Astrocyte (in vitro differentiated cells and primary cell): ENCODE data around the gene B4GALT5. TPM values are rescaled to one million over a fixed set of nuclear protein-coding genes. Genes with fewer than 3 reads are reported as not detected.

ENCODE experiments used
- DNase-seq: peaks from one replicate; pipeline ENCODE4 v3.0.0-alpha.2; 2010; ENCODE audit warnings: low read depth
- FAIRE-seq: peaks from 2 replicates; lab custom pipeline; 2011; peaks lifted over from hg19 to GRCh38; lab: Jason Lieb, UNC
- H2AFZ ChIP-seq: 2 replicates; pipeline ENCODE4 v1.6.0; 2012; ENCODE audit warnings: low read depth, low read length, inconsistent platforms
- H3K27ac ChIP-seq: 2 replicates; pipeline ENCODE4 v1.5.1; 2011; ENCODE audit warnings: low read depth, low read length, inconsistent platforms
- H3K27me3 ChIP-seq: 2 replicates; pipeline ENCODE4 v1.6.0; 2011; ENCODE audit warnings: low read length, inconsistent platforms; ENCODE audit not compliant: insufficient read depth
- H3K36me3 ChIP-seq: 2 replicates; pipeline ENCODE4 v1.5.1; 2011; ENCODE audit warnings: low read length, inconsistent platforms; ENCODE audit not compliant: insufficient read depth
- H3K4me1 ChIP-seq: 2 replicates; pipeline ENCODE4 v1.5.1; 2011; ENCODE audit warnings: low read length, inconsistent platforms; ENCODE audit not compliant: insufficient read depth
- H3K4me2 ChIP-seq: 2 replicates; pipeline ENCODE4 v1.6.0; 2012; ENCODE audit warnings: low read length, inconsistent platforms
- H3K4me3 ChIP-seq: 2 replicates; pipeline ENCODE4 v1.5.1; 2011; ENCODE audit warnings: low read depth, mild to moderate bottlenecking, low read length, inconsistent platforms; ENCODE audit not compliant: insufficient read depth
- H3K79me2 ChIP-seq: 2 replicates; pipeline ENCODE4 v1.6.0; 2012; ENCODE audit warnings: mild to moderate bottlenecking, low read length, inconsistent platforms; ENCODE audit not compliant: insufficient read depth
- H3K9ac ChIP-seq: 2 replicates; pipeline ENCODE4 v1.6.0; 2012; ENCODE audit warnings: mild to moderate bottlenecking, low read length, inconsistent platforms
- H3K9me3 ChIP-seq: 2 replicates; pipeline ENCODE4 v1.5.1; 2012; ENCODE audit warnings: low read depth, mild to moderate bottlenecking, low read length, inconsistent platforms; ENCODE audit not compliant: insufficient read depth
- H4K20me1 ChIP-seq: 2 replicates; pipeline ENCODE4 v1.6.0; 2012; ENCODE audit warnings: low read length, inconsistent platforms; ENCODE audit not compliant: insufficient read depth
- H3K27ac Mint-ChIP-seq: one replicate; pipeline ENCODE4 v1.8.0; 2021; ENCODE audit warnings: mild to moderate bottlenecking, mixed read lengths; ENCODE audit not compliant: unreplicated experiment
- H3K27me3 Mint-ChIP-seq: one replicate; pipeline ENCODE4 v1.8.0; 2021; ENCODE audit warnings: low read depth, mixed read lengths; ENCODE audit not compliant: unreplicated experiment
- H3K36me3 Mint-ChIP-seq: one replicate; pipeline ENCODE4 v1.8.0; 2021; ENCODE audit warnings: low read depth, mixed read lengths; ENCODE audit not compliant: unreplicated experiment
- H3K4me1 Mint-ChIP-seq: one replicate; pipeline ENCODE4 v1.8.0; 2021; ENCODE audit warnings: low read depth, mixed read lengths; ENCODE audit not compliant: unreplicated experiment
- H3K4me3 Mint-ChIP-seq: one replicate; pipeline ENCODE4 v1.8.0; 2021; ENCODE audit warnings: mild to moderate bottlenecking, moderate library complexity, mixed read lengths; ENCODE audit not compliant: unreplicated experiment
- H3K9me3 Mint-ChIP-seq: one replicate; pipeline ENCODE4 v1.8.0; 2021; ENCODE audit warnings: mild to moderate bottlenecking, mixed read lengths; ENCODE audit not compliant: unreplicated experiment
- EZH2 ChIP-seq: IDR thresholded peaks from 2 replicates; pipeline ENCODE4 v1.6.1; 2012; ENCODE audit warnings: mild to moderate bottlenecking, low read length, inconsistent platforms; ENCODE audit not compliant: insufficient read depth
- total RNA-seq: library from RNA; stranded (reverse); gene quantifications from 2 replicates; pipeline ENCODE4 v1.2.1, GENCODE V29; 2021
- TF ChIP-seq, protein P1 (sequence below): IDR thresholded peaks from 2 replicates; pipeline ENCODE4 v1.5.1; 2011; ENCODE audit warnings: low read depth, mild to moderate bottlenecking, inconsistent platforms, low read length, moderate library complexity; ENCODE audit not compliant: insufficient read depth

The B4GALT5 gene
- total RNA-seq, 1 donor from 2014 or later: 41.9 TPM

- Mint-ChIP-seq H3K4me1 (peaks cover 5% of the 10 kb centered on the region), H3K9me3 (no peaks in the 10 kb centered on the region), H3K27me3 (no peaks in the 10 kb centered on the region), H3K36me3 (peaks cover 22% of the 10 kb centered on the region), H3K4me3 (no peak overlapping the region), H3K27ac (no peak overlapping the region)
- no peak overlapping the region for H3K4me2 ChIP-seq
- H3K27ac ChIP-seq: no peak overlapping the region
- no peaks in the 10 kb centered on the region for H4K20me1 ChIP-seq
- no peaks in the 10 kb centered on the region for H3K79me2 ChIP-seq
- no peaks in the 10 kb centered on the region for H3K4me1 ChIP-seq
- H3K4me3 ChIP-seq: no peak overlapping the region
- H3K9ac ChIP-seq: no peak overlapping the region
- TF ChIP-seq, protein P1, sequence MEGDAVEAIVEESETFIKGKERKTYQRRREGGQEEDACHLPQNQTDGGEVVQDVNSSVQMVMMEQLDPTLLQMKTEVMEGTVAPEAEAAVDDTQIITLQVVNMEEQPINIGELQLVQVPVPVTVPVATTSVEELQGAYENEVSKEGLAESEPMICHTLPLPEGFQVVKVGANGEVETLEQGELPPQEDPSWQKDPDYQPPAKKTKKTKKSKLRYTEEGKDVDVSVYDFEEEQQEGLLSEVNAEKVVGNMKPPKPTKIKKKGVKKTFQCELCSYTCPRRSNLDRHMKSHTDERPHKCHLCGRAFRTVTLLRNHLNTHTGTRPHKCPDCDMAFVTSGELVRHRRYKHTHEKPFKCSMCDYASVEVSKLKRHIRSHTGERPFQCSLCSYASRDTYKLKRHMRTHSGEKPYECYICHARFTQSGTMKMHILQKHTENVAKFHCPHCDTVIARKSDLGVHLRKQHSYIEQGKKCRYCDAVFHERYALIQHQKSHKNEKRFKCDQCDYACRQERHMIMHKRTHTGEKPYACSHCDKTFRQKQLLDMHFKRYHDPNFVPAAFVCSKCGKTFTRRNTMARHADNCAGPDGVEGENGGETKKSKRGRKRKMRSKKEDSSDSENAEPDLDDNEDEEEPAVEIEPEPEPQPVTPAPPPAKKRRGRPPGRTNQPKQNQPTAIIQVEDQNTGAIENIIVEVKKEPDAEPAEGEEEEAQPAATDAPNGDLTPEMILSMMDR: no peak
- TF ChIP-seq EZH2: no peak
- H3K36me3 ChIP-seq: peaks cover 21% of the 10 kb centered on the region
- H3K27me3 ChIP-seq: no peaks in the 10 kb centered on the region
- FAIRE-seq (no peak), DNase-seq (no peak)
- no peaks in the 10 kb centered on the region for H3K9me3 ChIP-seq
- no peak overlapping the region for H2AFZ ChIP-seq
These were observed 77.2 kb downstream of the B4GALT5 start for GRCh38 chr20:49636447-49636846.

DNA sequence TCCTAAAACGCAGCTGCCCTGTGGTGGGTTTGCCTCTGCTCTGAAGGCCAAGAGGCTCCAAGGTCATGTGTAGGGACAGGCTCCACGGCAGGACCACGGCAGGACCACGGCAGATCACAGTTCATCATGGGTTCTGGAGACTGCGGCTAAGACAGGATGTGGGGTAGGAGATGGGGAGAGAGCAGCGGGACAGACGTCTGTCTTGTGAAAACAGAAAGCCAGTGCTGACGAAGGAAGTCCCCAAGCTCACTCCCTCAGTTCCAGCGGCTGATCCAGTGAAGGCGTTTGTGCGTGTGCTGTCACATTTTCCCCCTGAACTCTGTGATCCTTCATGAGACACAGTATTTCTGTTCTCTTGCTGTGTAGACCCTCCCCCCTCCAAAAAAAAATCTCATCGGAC, 77.8 kb downstream of the B4GALT5 start:
- Histone ChIP-seq H3K79me2 (no peaks in the 10 kb centered on the region), H3K4me1 (no peaks in the 10 kb centered on the region), H3K27me3 (no peaks in the 10 kb centered on the region), H4K20me1 (no peaks in the 10 kb centered on the region), H3K27ac (no peak overlapping the region), H3K36me3 (peaks cover 18% of the 10 kb centered on the region), H2AFZ (no peak overlapping the region), H3K4me3 (no peak overlapping the region), H3K9ac (no peak overlapping the region), H3K9me3 (no peaks in the 10 kb centered on the region), H3K4me2 (no peak overlapping the region)
- peaks cover 11% of the 10 kb centered on the region for H3K4me1 Mint-ChIP-seq
- TF ChIP-seq, protein P1: no peak
- no peak for TF ChIP-seq EZH2
- H3K27ac Mint-ChIP-seq: no peak overlapping the region
- no peaks in the 10 kb centered on the region for H3K9me3 Mint-ChIP-seq
- H3K27me3 Mint-ChIP-seq: no peaks in the 10 kb centered on the region
- H3K4me3 Mint-ChIP-seq: no peak overlapping the region
- peaks cover 18% of the 10 kb centered on the region for H3K36me3 Mint-ChIP-seq
- DNase-seq (no peak), FAIRE-seq (no peak)

DNA sequence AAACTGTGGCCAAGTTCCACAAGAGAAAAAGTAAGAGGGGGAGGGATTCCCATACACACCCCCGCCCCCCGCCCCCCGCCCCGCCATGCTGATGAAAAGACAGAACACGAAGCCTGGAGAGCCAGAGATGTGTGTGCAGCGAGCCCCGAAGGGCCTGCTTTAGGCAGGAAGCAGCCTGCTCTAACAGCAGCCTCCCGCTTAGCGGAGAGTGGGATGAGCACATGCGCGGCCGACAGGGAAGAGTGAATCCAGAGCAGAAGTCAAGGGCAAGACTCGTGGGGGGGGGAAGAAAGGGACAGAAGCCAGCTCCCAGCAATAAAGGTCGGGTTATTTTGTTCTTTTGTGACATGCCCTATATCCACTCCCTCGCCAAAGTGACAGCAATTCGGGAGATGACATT, 78.5 kb downstream of the B4GALT5 start:
- no peak overlapping the region for H3K27ac Mint-ChIP-seq

More for the DNA sequence above, 78.5 kb downstream of the B4GALT5 start:
- FAIRE-seq (no peak), DNase-seq (no peak)
- no peaks in the 10 kb centered on the region for H3K79me2 ChIP-seq
- TF ChIP-seq, protein P1: no peak
- no peak for TF ChIP-seq EZH2
- H3K4me3 ChIP-seq: no peak overlapping the region
- H3K4me1 ChIP-seq: no peaks in the 10 kb centered on the region
- no peak overlapping the region for H3K9ac ChIP-seq
- Mint-ChIP-seq H3K9me3 (no peaks in the 10 kb centered on the region), H3K4me1 (peaks cover 11% of the 10 kb centered on the region), H3K36me3 (peaks cover 16% of the 10 kb centered on the region), H3K4me3 (no peak overlapping the region), H3K27me3 (no peaks in the 10 kb centered on the region)
- no peaks in the 10 kb centered on the region for H4K20me1 ChIP-seq
- no peak overlapping the region for H2AFZ ChIP-seq
- no peak overlapping the region for H3K27ac ChIP-seq
- peaks cover 14% of the 10 kb centered on the region for H3K36me3 ChIP-seq
- no peak overlapping the region for H3K4me2 ChIP-seq
- H3K9me3 ChIP-seq: no peaks in the 10 kb centered on the region
- no peaks in the 10 kb centered on the region for H3K27me3 ChIP-seq
